Heart left ventricle (tissue), 16 donors: ENCODE data around the gene POLR1A. TPM values are rescaled to one million over a fixed set of nuclear protein-coding genes. Genes with fewer than 3 reads are reported as not detected.

Experiments used
- ATAC-seq, 4 donors: fragments of 200-7000 bp; cut with Tn5 transposase; one replicate each; pipeline ENCODE4 v1.9.1; 2020 to 2022; ENCODE audit warnings: moderate library complexity in 4 of 4, mild to moderate bottlenecking in 3 of 4, moderate number of reproducible peaks in 1 of 4
- DNase-seq, 5 donors: peaks; one replicate each; pipeline ENCODE4 v3.0.0-alpha.2; 2020
- H3K27ac ChIP-seq, 12 donors: fragments of 200-600 bp; sonication (generic) in 4 of 12; one replicate each; pipeline versions ENCODE4 v1.5.0 to v1.8.0; 2016 to 2022; ENCODE audit warnings: mild to moderate bottlenecking in 2 of 12
- H3K27me3 ChIP-seq, 9 donors: fragments of 200-600 bp; sonication (generic) in 2 of 9; one replicate each; pipeline versions ENCODE4 v1.5.1 to v1.8.0; 2016 to 2022; ENCODE audit warnings: mild to moderate bottlenecking in 3 of 9
- H3K36me3 ChIP-seq, 9 donors: fragments of 200-600 bp; sonication (generic) in 2 of 9; one replicate each; pipeline versions ENCODE4 v1.5.0 to v1.8.0; 2018 to 2022; ENCODE audit warnings: mild to moderate bottlenecking in 2 of 9
- H3K4me1 ChIP-seq, 12 donors: fragments of 200-600 bp; sonication (generic) in 4 of 12; one replicate each; pipeline versions ENCODE4 v1.5.0 to v1.8.0; 2016 to 2022; ENCODE audit warnings: mild to moderate bottlenecking in 3 of 12
- H3K4me3 ChIP-seq, 12 donors: fragments of 200-600 bp; sonication (generic) in 4 of 12; one replicate each; pipeline versions ENCODE4 v1.5.0 to v1.8.0; 2017 to 2022; ENCODE audit warnings: mild to moderate bottlenecking in 9 of 12, moderate library complexity in 4 of 12
- H3K9me3 ChIP-seq, 12 donors: fragments of 200-600 bp; sonication (generic) in 4 of 12; one replicate each; pipeline versions ENCODE4 v1.5.0 to v1.8.0; 2016 to 2022; ENCODE audit warnings: mild to moderate bottlenecking in 1 of 12
- POLR2A ChIP-seq, 2 donors: fragments of 450-650 bp; IDR thresholded peaks; one replicate each; pipeline ENCODE4 v1.6.1; 2017; ENCODE audit warnings: antibody characterized with exemption in 2 of 2, mild to moderate bottlenecking in 2 of 2, moderate library complexity in 2 of 2
- WGBS, 4 donors: extraction: QIAGEN DNeasy Blood & Tissue Kit in 2 of 4; methylation state at CpG; one replicate each; pipeline versions ENCODE4 v1.1.5 to v1.1.7; 2013 to 2018; 5-methylcytosine and 5-hydroxymethylcytosine counted together
- intact Hi-C, 10 donors: fragments of 100-400 bp; cut with DNase I; formaldehyde crosslinking; loops; one replicate each; pipeline versions ENCODE4 v1.11.1 to v1.14.2; 2022
- polyA plus RNA-seq, 2 donors: library from polyadenylated mRNA; stranded (reverse); fragments of 200-250 nt; gene quantifications; one replicate each; pipeline ENCODE4 v1.2.3, GENCODE V29; 2013
- total RNA-seq, 9 donors: library from RNA; depleted of rRNA in 2 of 9; stranded (reverse); fragments of >200 nt in 2 of 9; fragmentation: NEBNext Ultra II Directional in 3 of 9; extraction: Animal tissue kit (Norgen Biotek cat#: 25700) in 3 of 9; gene quantifications; one replicate each; pipeline versions ENCODE4 v1.1.0 to v1.2.4, GENCODE V29; 2016 to 2023
- TF ChIP-seq, protein P1 (sequence below), 12 donors: fragments of 200-600 bp; sonication (generic) in 4 of 12; IDR thresholded peaks; one replicate each; pipeline versions ENCODE4 v1.5.0 to v1.8.0; 2018 to 2022; ENCODE audit warnings: antibody characterized with exemption in 12 of 12, mild to moderate bottlenecking in 5 of 12
- donor health status: ischemic (EF 13 %, LVEDD 7.1; RV severe dilation, severe dysfunction).
- donor health status: healthy with polysubstance abuse.
- donor health status: DM: no; HTN: yes; CAD: no.
- donor health status: DM: no; HTN: no; CAD: no.
- donor health status: ischemic (EF 25% LVEDD 6.9; RV normal size, moderate dysfunction).
- donor health status: ischemic (EF 25% LVEDD 5.7; RV mildly dilated, moderate dysfunction).
- donor health status: healthy.
- donor health status: DM: yes; HTN: yes; CAD: no.
- donor health status: ischemic (EF 35%, LVEDD 5.7; RV mildly dilated, moderate dysfunction).
- donor health status: nonischemic (EF 11% LVEDD 7.7; RV severe dilation, severe dysfunction).
- donor health status: DM: yes; HTN: yes; CAD: no.
- donor health status: PGD.
- donor health status: ischemic (EF 29% LVEDD 5.4; RV normal size, mild dysfunction).
- donor health status: nonischemic (EF 23%, LVEDD 6.1; RV moderate dilation, normal function).

The POLR1A gene
- total and polyA plus RNA-seq, 11 donors: 4.2 to 25.4 (median 17.7) TPM

GRCh38 chr2:85999061-85999831, 106.4 kb downstream of the POLR1A start:
- H3K4me1 ChIP-seq: peaks cover 0 to 72% (median 50%) of the 10 kb centered on the region in 12 donors
- peaks cover 0 to 3% (median 0%) of the 10 kb centered on the region in 12 donors for H3K9me3 ChIP-seq
- no peaks in the 10 kb centered on the region for H3K27me3 ChIP-seq
- ATAC-seq (peak; percentile 22 to 58 (median 44)), DNase-seq (no peak)
- no peak for TF ChIP-seq POLR2A (IDR thresholded peaks at IDR 0.05)
- TF ChIP-seq, protein P1, sequence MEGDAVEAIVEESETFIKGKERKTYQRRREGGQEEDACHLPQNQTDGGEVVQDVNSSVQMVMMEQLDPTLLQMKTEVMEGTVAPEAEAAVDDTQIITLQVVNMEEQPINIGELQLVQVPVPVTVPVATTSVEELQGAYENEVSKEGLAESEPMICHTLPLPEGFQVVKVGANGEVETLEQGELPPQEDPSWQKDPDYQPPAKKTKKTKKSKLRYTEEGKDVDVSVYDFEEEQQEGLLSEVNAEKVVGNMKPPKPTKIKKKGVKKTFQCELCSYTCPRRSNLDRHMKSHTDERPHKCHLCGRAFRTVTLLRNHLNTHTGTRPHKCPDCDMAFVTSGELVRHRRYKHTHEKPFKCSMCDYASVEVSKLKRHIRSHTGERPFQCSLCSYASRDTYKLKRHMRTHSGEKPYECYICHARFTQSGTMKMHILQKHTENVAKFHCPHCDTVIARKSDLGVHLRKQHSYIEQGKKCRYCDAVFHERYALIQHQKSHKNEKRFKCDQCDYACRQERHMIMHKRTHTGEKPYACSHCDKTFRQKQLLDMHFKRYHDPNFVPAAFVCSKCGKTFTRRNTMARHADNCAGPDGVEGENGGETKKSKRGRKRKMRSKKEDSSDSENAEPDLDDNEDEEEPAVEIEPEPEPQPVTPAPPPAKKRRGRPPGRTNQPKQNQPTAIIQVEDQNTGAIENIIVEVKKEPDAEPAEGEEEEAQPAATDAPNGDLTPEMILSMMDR (IDR thresholded peaks at IDR 0.05): no peak
- peak overlapping the region in 1 of 12 donors; percentile 12 for H3K4me3 ChIP-seq
- no peaks in the 10 kb centered on the region for H3K36me3 ChIP-seq
- H3K27ac ChIP-seq: peak overlapping the region; percentile 42 to 87 (median 71)
- intact Hi-C loops: no loop called here
- WGBS, 4 donors: 59 to 67% (median 65%) methylated on average over 8 of the region's 8 CpGs

DNA sequence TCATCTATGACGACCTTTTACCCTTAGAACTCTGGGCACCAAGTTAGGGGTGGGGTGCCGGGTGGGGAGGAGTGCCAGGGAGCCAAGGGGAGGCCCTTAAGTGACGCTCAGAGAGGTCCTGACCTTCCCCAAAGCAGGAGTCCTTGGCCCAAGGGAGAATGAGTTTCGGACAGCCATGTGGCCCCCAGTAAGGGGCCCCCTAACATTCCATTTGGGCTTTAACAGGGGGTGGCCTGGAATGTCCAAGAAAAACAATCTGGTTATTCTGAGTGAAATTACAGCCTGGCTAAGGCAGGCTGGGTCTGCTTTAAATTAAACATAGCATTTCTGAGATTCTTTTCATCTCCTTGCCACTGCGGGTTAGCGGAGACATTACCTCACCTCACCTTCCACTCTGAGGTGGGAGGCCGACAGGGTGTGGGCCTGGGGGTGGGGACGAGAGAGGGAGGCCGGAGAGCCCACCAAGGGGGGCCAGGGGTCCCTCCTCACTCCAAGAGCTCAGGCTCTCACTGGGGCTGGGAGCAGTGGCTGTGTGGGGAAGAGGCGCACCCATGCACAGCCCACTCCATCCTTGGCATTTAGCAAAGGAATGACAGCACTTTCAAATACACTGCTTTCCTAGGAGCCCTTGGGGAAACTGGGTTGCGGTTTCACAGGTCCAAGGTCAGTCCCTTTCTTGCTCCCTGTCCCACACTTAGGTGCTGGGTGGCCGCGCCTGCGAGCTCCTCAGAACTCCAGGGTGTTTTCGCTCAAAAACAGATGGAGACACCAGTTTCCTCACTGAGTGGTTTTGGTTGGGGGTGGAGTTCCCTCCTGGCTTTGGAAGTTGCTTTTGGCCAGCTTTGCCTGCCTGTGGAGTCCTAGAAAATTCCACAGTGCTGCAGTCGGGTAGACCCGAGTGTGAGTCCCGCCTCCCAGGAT, 107.4 kb downstream of the POLR1A start:
- ATAC-seq: peak in 3 of 4 donors; percentile 57 to 63 (median 59)
- peak overlapping the region; percentile 42 to 87 (median 71) for H3K27ac ChIP-seq
- peak in 4 of 5 donors; percentile 40 to 70 (median 55) for DNase-seq
- H3K9me3 ChIP-seq: peaks cover 0 to 3% (median 0%) of the 10 kb centered on the region in 12 donors
- no peaks in the 10 kb centered on the region for H3K27me3 ChIP-seq
- TF ChIP-seq POLR2A (IDR thresholded peaks at IDR 0.05): no peak
- TF ChIP-seq, protein P1 (IDR thresholded peaks at IDR 0.05): no peak
- H3K4me3 ChIP-seq: no peak overlapping the region
- WGBS, 4 donors: 57 to 70% (median 65%) methylated on average over 14 to 18 of the region's 18 CpGs
- no peaks in the 10 kb centered on the region for H3K36me3 ChIP-seq
- H3K4me1 ChIP-seq: peaks cover 3 to 81% (median 59%) of the 10 kb centered on the region in 12 donors
- intact Hi-C loops: no loop called here

DNA sequence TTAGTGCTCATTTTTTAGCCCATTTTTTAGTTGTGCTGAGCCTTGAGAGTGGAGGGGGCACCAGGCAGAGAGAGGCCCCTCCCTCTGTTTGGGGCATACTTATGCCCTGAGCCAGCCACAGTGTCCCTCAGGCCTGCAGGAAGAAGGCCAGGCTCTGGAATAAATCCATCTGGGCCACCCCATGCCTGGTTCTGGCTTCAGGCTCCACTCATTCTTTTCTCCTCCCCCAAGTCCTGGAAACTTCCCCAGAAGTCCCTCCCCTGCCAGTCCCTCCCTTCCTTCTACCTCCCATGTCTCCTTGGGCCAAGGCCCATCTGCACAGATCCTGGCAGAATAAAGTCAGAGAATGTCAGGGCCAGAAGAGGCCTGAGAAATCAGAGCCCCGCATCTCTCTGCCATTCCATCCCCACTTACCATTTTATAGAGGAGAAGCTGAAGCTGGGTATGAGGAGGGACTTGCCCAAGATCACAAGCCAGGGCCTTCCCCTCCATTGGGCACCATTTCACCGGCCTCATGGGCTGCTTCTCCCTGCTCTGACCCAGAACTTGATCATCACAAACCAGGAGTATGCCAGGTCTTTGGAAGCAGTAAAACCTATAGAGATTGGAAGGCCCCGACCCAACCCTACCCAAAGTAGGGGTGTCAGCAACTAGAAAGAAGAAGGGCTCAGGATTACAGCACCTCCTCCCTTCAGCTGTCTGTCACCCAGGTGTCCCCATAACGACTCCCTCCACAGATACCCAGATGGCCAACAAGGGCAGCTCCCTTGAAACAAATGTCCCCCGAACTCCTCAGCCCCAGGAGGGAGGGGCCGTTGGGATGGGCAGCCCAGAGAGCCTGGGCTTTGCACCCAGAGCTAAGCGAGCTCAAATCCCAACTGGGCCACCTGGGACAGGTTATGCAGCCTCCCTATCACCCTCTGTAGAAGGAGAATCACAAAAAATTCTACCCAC, 108.4 kb downstream of the POLR1A start:
- intact Hi-C loops: no loop called here
- peaks cover 3 to 90% (median 59%) of the 10 kb centered on the region in 12 donors for H3K4me1 ChIP-seq
- DNase-seq (peak in 2 of 5 donors; percentile 34 to 53), ATAC-seq (peak in 3 of 4 donors; percentile 19 to 39 (median 35))
- TF ChIP-seq, protein P1 (IDR thresholded peaks at IDR 0.05): no peak
- no peak for TF ChIP-seq POLR2A (IDR thresholded peaks at IDR 0.05)
- no peaks in the 10 kb centered on the region for H3K36me3 ChIP-seq
- WGBS, 4 donors: 80 to 92% (median 88%) methylated on average over 7 of the region's 7 CpGs
- H3K4me3 ChIP-seq: no peak overlapping the region
- H3K27me3 ChIP-seq: no peaks in the 10 kb centered on the region
- H3K9me3 ChIP-seq: peaks cover 0 to 3% (median 0%) of the 10 kb centered on the region in 12 donors
- H3K27ac ChIP-seq: peak overlapping the region in 11 of 12 donors; percentile 42 to 87 (median 72)
